Choroid plexus epithelial cell (primary cell): Measurements from ENCODE around the gene REN.

Experiments
- DNase-seq: peaks from one replicate; pipeline ENCODE4 v3.0.0-alpha.2; 2010; ENCODE audit warnings: low read depth
- H3K4me3 ChIP-seq: 2 replicates; pipeline ENCODE4 v1.5.1; 2011; ENCODE audit warnings: low read depth, mild to moderate bottlenecking, control low read depth, low read length, moderate library complexity
- CTCF ChIP-seq: conservative IDR thresholded peaks from 2 replicates; pipeline ENCODE4 v1.5.1; 2011; ENCODE audit warnings: low read depth, mild to moderate bottlenecking, control low read depth, inconsistent platforms, low read length, moderate library complexity

REN gene

GRCh38 chr1:204198348-204199340 is 32.5 kb upstream of the REN start:
- no peak for TF ChIP-seq CTCF
- DNase-seq: peak; percentile 63
- no peak overlapping the region for H3K4me3 ChIP-seq

- TF ChIP-seq CTCF: no peak
- no peak overlapping the region for H3K4me3 ChIP-seq
- DNase-seq: no peak
These were observed 30.9 kb upstream of the REN start for GRCh38 chr1:204197068-204197467.

GRCh38 chr1:204196068-204196795 is 30.1 kb upstream of the REN start, which contains the start of gene KISS1:
Gene KISS1 (minus strand): TSS chr1:204196491. CDS start chr1:204192876, 3,615 bp downstream.
- TF ChIP-seq CTCF: no peak
- peak; percentile 11 for DNase-seq
- H3K4me3 ChIP-seq: no peak within 1 kb of the TSS

- DNase-seq: no peak
- H3K4me3 ChIP-seq: no peak overlapping the region
- no peak for TF ChIP-seq CTCF
These were observed 28.6 kb upstream of the REN start for GRCh38 chr1:204194771-204195170.

GRCh38 chr1:204194080-204194479 is 27.9 kb upstream of the REN start:
- no peak for DNase-seq
- no peak for TF ChIP-seq CTCF

GRCh38 chr1:204192589-204193352 is 26.6 kb upstream of the REN start:
- no peak for DNase-seq
- TF ChIP-seq CTCF: no peak
- no peak overlapping the region for H3K4me3 ChIP-seq

More at GRCh38 chr1:204194080-204194479, 27.9 kb upstream of the REN start:
- no peak overlapping the region for H3K4me3 ChIP-seq
